BLaER1 treated with 17β-estradiol and CSF1 and Interleukin-3, amounts not matched to agents 10 nM and 100 nM (cell line): ENCODE measurements around the gene FAM72C.
"Not testable (repeated sequence)": the region's sequence is repeated elsewhere in the genome, so short reads cannot be mapped to it uniquely, and the experiment has no call there.

Source experiments
- H3K27ac ChIP-seq, 11 experiments: shearing (Covaris generic); formaldehyde crosslinking; 2 replicates each; pipeline ENCODE4 v1.8.1; 2022
- H3K27me3 ChIP-seq, 11 experiments: shearing (Covaris generic); formaldehyde crosslinking; 2 replicates each; pipeline ENCODE4 v1.8.1; 2022
- H3K36me3 ChIP-seq, 11 experiments: shearing (Covaris generic); formaldehyde crosslinking; 2 replicates each; pipeline ENCODE4 v1.8.1; 2022
- H3K4me1 ChIP-seq, 10 experiments: shearing (Covaris generic); formaldehyde crosslinking; 2 replicates each; pipeline ENCODE4 v1.8.1; 2022
- H3K4me2 ChIP-seq, 11 experiments: shearing (Covaris generic); formaldehyde crosslinking; 2 replicates each; pipeline ENCODE4 v1.8.1; 2022
- H3K4me3 ChIP-seq, 10 experiments: shearing (Covaris generic); formaldehyde crosslinking; 2 replicates each; pipeline ENCODE4 v1.8.1; 2022
- H3K9ac ChIP-seq, 11 experiments: shearing (Covaris generic); formaldehyde crosslinking; 2 replicates each; pipeline ENCODE4 v1.8.1; 2022
- H3K9me3 ChIP-seq, 11 experiments: shearing (Covaris generic); formaldehyde crosslinking; replicated peaks in 1 of 11; 2 replicates each; pipeline ENCODE4 v1.8.1; 2022
- H4K20me1 ChIP-seq, 11 experiments: shearing (Covaris generic); formaldehyde crosslinking; 2 replicates each; pipeline ENCODE4 v1.8.1; 2022

The FAM72C gene

DNA sequence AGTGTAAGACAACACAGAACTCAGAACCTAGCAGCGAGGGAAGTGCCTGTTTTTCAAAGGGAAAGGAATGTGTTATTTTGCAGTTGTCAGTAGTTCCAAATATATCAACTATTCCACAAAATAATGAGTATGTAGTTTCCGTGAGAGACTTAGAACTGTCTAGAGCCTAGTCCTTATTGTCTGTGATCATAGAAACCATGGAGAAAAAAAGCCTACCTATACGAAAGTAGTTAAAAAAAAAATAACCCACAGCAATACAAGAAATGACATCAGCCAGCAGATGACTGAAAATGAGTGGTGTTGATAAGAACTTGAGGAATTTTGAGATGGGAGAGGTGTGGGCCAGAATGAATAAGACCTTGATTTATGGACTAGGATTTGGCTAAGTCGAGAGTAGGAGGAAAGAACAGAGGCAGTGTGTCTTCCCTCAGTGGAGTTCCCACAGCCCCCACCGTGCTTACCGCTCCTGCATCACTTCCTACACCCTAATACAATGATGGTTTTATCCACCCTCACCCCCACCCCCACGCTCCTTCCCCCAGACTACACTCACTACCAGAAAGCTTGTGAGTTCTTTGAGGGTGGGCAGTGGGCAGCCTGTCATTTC, 21.6 kb upstream of the FAM72C start:
- H3K4me3 ChIP-seq, H4K20me1 ChIP-seq, H3K36me3 ChIP-seq, H3K4me1 ChIP-seq, H3K9ac ChIP-seq, H3K27me3 ChIP-seq, H3K4me2 ChIP-seq, H3K9me3 ChIP-seq, H3K27ac ChIP-seq: not testable (repeated sequence)

DNA sequence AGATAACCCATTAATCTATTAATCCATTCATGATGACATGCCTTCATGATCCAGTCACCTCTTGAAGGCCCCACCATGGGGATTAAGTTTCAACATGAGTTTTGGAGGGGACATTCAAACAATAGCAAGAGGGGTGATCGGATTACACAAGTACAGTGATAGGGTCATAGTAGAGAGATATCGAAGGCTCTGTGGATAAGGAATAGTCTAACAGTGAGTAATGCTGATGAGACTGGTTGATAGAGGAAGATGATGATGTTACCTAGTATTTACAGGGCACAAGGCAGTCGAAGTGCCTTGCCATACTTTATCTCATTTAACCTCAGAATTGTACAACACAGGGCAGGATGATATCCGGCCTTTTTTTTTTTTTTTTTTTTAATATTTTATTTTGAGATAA, 18.9 kb upstream of the FAM72C start:
- H3K27me3 ChIP-seq, H3K4me1 ChIP-seq, H3K4me2 ChIP-seq, H3K9ac ChIP-seq, H3K4me3 ChIP-seq, H3K36me3 ChIP-seq, H3K9me3 ChIP-seq, H3K27ac ChIP-seq, H4K20me1 ChIP-seq: not testable (repeated sequence)

DNA sequence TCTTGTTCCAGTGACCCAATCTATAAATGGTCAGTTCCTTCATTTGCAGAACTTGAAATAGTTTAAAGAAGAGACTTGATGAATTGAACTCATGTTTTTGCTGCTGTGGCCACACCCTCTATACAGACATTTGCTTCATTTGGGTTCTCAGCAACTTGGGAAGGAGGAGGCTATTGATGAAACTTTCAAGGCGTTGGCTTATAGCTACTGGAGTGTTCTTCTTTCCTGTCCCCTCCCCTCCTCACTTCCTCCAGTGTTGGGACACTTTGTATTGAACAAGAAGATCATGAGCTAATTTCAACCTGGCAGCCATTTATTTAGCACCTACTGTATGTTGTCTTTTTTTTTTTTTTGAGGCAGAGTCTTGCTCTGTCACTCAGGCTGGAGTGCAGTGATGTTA, 17.9 kb upstream of the FAM72C start:
- not testable (repeated sequence) for H3K27ac ChIP-seq, H3K4me1 ChIP-seq, H3K27me3 ChIP-seq, H3K9me3 ChIP-seq, H3K36me3 ChIP-seq, H3K9ac ChIP-seq, H3K4me3 ChIP-seq, H4K20me1 ChIP-seq, H3K4me2 ChIP-seq

DNA sequence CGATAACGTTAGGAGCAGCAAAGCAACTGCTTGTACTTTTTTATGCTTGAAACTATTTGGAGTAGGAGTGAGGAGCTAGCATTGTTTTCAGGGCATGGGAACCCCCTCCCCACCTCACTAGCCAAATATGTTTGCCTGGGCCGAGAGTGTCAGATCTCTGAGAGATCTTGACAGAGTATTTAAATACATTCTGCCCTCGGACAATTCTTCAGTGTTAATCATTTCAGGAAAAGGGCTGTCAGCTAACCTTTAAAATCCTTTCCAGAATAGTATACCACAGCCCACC, 17.6 kb upstream of the FAM72C start:
- not testable (repeated sequence) for H3K9me3 ChIP-seq, H3K4me1 ChIP-seq, H3K9ac ChIP-seq, H4K20me1 ChIP-seq, H3K4me3 ChIP-seq, H3K4me2 ChIP-seq, H3K27ac ChIP-seq, H3K36me3 ChIP-seq, H3K27me3 ChIP-seq

DNA sequence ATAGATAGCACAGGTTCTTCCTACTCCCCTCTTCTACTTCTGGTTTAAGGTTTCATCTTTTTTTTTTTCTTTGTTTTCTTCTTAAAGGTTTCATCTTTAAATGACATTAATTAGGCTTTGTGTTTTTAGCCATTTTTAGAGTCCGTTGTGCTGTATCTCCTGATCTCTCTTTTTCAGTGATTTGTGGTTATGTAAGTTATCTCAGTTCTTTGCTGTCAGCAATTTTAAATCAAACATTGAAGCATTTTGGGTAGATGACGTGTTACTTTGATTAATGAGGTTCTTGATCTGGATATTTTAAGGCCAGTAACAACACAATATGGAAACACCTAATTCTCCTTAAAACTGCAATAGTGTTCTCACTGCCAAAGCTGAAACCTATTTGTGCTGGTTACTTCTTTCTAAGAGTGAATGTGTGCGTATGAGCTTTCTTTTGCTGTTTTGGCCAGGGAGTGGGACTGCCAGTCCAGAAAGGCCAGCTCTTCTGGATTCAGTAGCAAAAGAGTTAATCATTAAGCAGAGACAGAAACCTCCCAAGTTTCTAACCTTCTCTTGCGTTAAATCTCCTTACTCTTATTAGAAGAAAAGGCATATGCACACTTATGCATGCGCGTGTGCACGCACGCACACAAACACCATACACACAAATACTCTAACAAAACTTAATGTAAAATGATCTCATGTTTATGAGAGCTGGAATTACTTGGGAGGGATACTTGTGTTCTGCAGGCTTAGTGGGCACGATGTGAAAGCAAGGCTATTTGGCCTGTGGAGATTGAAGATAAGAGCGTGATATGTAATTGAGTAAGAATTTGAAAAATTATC, 17.0 kb upstream of the FAM72C start:
- not testable (repeated sequence) for H3K27me3 ChIP-seq, H3K27ac ChIP-seq, H4K20me1 ChIP-seq, H3K4me1 ChIP-seq, H3K36me3 ChIP-seq, H3K9me3 ChIP-seq, H3K4me3 ChIP-seq, H3K9ac ChIP-seq, H3K4me2 ChIP-seq

DNA sequence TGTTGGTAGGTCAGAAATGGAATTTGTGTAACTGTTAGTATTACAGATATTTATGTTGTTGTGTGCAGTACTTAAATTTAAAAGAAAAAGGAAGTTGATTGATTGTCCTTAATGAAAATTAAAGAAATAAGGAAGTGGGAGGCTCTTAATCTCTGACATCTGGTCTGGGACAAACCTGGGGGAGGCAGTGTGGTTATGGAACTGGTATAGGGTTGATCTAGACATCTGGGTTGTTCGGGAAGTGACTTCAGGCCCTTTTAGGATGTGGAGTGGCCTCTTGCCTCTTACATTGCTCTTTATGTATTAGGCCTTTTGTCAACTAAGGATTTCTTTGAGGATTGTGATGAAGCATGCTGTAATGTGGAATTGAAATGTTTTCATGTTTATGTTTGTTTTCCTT, 16.1 kb upstream of the FAM72C start:
- H3K4me1 ChIP-seq, H3K4me2 ChIP-seq, H3K36me3 ChIP-seq, H3K4me3 ChIP-seq, H3K27ac ChIP-seq, H3K9ac ChIP-seq, H3K27me3 ChIP-seq, H3K9me3 ChIP-seq, H4K20me1 ChIP-seq: not testable (repeated sequence)

DNA sequence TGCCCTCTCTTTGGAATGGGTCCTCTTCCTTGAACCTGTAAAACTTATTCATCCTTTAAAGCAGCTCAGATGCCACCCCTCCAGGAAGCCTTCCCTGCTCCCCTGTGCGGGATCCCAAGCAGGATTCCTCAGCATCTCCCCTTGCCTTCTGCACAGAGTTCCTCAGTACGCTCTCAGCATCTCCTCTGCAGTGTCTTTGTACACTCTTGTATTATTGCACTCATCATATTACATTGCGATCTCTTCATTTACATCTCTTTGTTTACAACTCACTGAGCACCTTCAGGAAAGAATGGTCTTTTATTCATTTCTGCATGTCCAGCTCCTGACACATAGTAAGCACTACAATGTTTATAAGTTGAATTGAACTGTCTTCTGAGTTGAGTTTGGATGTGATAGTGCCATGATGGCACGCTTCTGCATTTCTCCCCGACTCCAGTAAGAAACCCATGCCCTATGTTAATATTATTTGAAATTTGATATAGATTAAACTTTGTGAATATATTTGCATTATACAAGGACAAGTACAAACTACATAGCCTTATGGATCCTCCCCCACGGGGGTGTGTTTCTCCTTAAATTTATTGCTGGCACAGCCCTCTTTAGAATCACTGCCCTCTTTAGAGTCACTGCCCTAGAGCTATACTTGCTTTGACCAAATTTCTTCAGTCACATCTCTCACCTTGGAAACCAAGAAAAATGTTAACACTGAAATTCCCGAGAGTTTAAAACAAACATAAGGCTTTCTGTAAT, 13.1 kb upstream of the FAM72C start:
- not testable (repeated sequence) for H3K9me3 ChIP-seq, H4K20me1 ChIP-seq, H3K27me3 ChIP-seq, H3K4me2 ChIP-seq, H3K9ac ChIP-seq, H3K27ac ChIP-seq, H3K4me3 ChIP-seq, H3K4me1 ChIP-seq, H3K36me3 ChIP-seq

DNA sequence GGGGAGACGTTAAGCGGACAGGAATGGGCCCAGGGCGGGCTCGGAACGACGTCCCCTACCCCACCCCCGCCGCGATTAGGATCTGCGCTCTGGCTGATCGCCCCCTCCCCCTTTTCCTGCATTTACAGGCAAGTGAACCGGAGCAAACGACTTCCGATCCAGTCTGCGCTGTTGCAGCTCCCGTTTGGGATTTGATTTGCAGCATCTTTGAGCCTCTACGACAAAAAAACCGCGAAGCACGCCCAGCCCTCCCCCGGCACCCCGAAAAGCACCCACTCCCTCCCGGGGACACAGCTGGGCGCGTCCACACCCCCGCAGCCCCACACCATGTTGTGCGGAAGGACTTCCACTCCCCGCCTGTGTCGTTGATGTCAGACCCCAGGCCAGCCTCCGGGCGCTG, 2.6 kb upstream of the FAM72C start:
- not testable (repeated sequence) for H3K27ac ChIP-seq, H4K20me1 ChIP-seq, H3K27me3 ChIP-seq, H3K9ac ChIP-seq, H3K36me3 ChIP-seq, H3K4me1 ChIP-seq, H3K4me2 ChIP-seq, H3K9me3 ChIP-seq
- 0 out of 20 replicates have a peak overlapping the region, but pooled peaks of 4 of the 10 experiments have one; percentile 37 to 51 (median 48) for H3K4me3 ChIP-seq

DNA sequence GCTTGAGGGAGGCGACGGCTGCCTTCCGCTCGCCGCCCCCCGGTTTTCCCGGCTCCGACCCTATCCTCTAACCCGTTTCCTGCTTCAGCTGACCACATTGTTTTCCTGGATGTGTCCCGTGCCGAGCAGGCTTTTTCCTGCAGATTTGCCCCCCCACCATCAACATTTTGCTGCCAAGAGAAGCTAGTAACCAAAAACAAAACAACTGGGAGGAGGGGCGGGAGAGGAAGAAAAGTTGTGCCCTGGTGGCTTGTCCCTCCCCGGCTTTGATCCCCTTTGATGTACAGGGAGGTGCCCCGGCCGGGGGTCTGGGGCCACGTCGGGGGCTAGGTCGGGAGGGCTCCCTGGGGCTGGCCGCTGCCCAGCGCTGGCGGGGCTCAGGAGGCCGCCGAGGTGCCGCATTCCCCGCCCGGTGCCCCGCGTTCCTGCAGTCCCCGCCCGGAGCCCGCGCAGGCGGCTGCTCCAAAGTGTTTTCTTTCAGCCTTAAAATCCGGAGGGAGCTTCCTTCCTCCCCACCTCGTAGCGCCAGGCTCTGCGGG, 2.2 kb upstream of the FAM72C start:
- peak overlapping the region in 2 of 11 experiments; percentile 36 to 46; a peak in 3 of 22 replicates for H3K4me2 ChIP-seq
- not testable (repeated sequence) for H3K27me3 ChIP-seq, H3K4me1 ChIP-seq, H3K27ac ChIP-seq, H4K20me1 ChIP-seq, H3K36me3 ChIP-seq, H3K9me3 ChIP-seq
- H3K4me3 ChIP-seq, result peak overlapping the region; percentile 37 to 64 (median 54); a peak in 17 of 20 replicates
- H3K9ac ChIP-seq, result peak overlapping the region in 7 of 11 experiments; percentile 50 to 67 (median 60); a peak in 9 of 22 replicates

DNA sequence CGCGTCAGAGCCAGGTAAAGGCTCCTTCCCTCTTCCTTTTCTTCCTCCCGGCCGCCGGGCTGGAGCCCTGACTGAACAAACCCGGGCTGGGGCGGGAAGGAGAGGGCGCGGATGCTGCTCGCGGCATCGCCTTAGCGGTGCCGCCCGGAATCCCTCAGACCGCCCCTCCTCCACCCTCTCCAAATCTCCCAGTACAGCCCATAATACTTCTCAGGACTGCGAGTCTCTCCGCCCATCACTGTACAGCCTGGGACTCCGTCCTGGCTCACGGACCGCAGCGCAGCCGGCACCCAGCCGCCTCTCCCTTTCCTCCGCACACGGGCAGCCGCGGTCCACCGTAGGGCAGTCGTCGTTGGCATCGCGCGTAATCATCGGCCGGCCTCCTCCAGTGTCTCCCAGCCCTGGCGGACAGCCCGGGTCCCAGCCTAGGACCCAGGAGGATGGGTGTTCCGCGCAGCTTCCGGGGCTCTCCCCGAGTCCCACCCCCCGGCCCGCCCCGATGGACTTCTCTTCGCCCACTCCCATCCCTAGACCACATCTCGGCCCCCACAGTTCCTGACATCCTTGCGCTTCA, 1.1 kb upstream of the FAM72C start:
- not testable (repeated sequence) for H3K9me3 ChIP-seq

DNA sequence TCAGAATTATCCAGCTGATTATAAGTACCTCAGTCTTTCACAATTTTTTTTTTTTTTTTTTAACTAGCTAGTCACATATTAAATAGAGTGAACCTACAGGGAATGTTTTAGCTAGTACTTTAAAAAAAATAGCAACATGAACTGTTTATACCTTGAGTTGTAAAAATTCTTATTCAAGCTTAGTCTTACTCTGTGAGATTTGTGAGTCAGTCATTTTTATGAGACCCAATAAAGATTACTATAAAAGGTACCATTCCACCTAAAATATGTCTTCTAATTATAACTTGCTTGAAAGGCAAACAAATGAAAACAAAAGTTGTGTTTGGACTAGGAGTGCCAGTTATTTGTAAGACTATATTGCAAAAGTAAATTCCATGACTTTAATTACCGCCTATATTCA, 5.9 kb downstream of the FAM72C start:
- not testable (repeated sequence) for H3K4me2 ChIP-seq, H3K36me3 ChIP-seq, H3K9ac ChIP-seq, H3K9me3 ChIP-seq, H3K27ac ChIP-seq, H3K4me3 ChIP-seq, H3K27me3 ChIP-seq, H3K4me1 ChIP-seq, H4K20me1 ChIP-seq

More for the DNA sequence above, 1.1 kb upstream of the FAM72C start:
- H3K4me1 ChIP-seq, H4K20me1 ChIP-seq, H3K4me3 ChIP-seq, H3K36me3 ChIP-seq, H3K27me3 ChIP-seq, H3K4me2 ChIP-seq, H3K27ac ChIP-seq, H3K9ac ChIP-seq: not testable (repeated sequence)

DNA sequence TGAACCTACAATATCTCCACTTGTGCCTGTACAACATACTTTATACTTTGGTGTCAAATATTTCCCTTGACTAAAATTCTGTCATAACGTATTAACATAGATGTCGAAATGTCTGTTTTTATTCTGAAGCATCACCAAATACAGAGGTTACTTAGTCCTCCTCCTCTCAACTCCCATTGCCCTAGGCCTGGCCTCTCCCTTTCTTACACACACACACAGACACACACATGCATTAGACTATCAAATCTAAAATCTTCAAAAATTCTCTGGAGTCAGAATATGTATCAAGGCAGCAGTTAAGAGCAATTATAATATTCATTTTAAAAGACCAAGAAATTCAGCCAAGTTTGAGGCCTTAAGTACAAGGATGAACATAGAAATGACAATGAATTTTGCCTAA, 7.5 kb downstream of the FAM72C start:
- not testable (repeated sequence) for H4K20me1 ChIP-seq, H3K27ac ChIP-seq, H3K36me3 ChIP-seq, H3K9me3 ChIP-seq, H3K4me2 ChIP-seq, H3K4me1 ChIP-seq, H3K4me3 ChIP-seq, H3K9ac ChIP-seq, H3K27me3 ChIP-seq

DNA sequence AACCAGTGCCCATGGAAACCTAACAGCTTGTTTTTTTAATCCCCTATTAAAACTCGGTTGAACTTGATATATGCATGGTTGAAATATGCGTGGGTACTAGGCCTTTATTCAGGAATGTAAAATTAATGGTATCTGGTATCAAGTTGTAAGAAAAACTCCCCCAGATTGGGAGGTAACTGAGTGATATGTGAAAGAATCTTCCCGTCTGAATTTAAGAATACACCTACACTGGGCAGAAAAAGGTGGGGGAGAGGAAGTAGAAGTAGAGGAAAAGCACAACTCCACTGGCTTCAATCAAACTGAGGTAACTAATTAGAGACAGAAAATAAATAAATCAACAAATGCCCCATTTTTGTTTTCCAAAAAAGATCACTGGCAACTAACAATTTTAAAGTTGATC, 15.9 kb downstream of the FAM72C start:
- H3K27me3 ChIP-seq, H3K4me1 ChIP-seq, H3K36me3 ChIP-seq, H3K4me2 ChIP-seq, H4K20me1 ChIP-seq, H3K9me3 ChIP-seq, H3K27ac ChIP-seq, H3K4me3 ChIP-seq, H3K9ac ChIP-seq: not testable (repeated sequence)

DNA sequence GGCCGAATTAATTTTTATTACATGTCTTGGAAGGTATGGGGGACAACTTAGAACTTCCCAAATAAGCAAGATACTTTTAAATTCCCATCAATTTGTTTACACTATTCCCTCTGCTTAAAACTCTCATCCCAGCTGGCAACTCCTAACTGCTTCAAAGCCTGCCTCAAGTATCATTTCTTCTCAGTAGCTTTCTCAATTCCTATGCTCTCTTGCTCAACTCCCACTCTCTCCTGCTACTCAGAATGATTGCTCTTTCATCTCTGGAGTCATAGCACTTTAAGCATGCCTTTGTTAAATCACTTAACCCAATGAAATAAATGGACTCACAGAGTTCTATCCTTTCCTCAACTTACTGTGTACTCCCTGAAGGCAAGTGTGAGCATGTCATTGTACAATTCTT, 18.9 kb downstream of the FAM72C start:
- not testable (repeated sequence) for H3K27me3 ChIP-seq, H3K9ac ChIP-seq, H3K4me1 ChIP-seq, H3K27ac ChIP-seq, H3K36me3 ChIP-seq, H3K9me3 ChIP-seq, H3K4me2 ChIP-seq, H4K20me1 ChIP-seq, H3K4me3 ChIP-seq
